Stimulated activated CD4-positive, alpha-beta T cell treated with anti-CD3 and anti-CD28 coated beads, Interleukin-4, amount 100 ng/mL, for 1 hour (primary cell): ENCODE results near the gene OST4.

Experiments
- DNase-seq: peaks from one replicate; pipeline ENCODE4 v3.0.0-alpha.2; 2020

Gene OST4

DNA sequence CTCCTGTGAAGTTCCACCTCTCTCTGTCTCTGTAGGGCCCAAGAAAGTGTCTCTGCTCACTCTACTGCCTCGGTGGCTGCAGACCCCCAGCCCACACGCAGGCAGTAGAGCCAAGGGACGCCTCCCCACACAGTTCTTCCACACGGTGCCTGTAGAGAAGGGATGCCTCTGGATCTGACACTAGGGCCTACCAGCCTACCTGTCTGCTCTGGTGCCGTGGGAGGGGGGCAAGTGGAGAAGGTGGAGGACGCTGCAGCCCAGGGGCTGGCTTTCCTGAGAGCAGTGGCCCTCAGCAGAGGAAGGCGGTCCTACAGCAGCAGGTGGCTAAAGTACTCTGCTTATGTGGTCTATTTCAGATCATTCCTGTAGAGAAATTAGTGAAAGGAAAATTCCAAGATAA is 47.7 kb downstream of the OST4 start:
- DNase-seq: no peak

GRCh38 chr2:27021253-27022049 is 50.0 kb downstream of the OST4 start:
- no peak for DNase-seq
